Activated T-helper 17 cell treated with anti-CD3 and anti-CD28 coated beads, Interleukin-2, amount 50 U/mL, for 72 hours (primary cell): Measurements from ENCODE around the gene TM9SF2. TPM values are rescaled to one million over a fixed set of nuclear protein-coding genes. Genes with fewer than 3 reads are reported as not detected.
"Not testable (repeated sequence)": the region's sequence is repeated elsewhere in the genome, so short reads cannot be mapped to it uniquely, and the experiment has no call there.

Experiments
- ATAC-seq: fragments of 150-1000 bp; cut with Tn5 transposase; replicated peaks from 2 replicates; pipeline ENCODE4 v1.10.0; 2021; ENCODE audit warnings: mild to moderate bottlenecking, moderate library complexity
- H3K27ac Mint-ChIP-seq: one replicate; pipeline ENCODE4 v1.8.0; 2022; ENCODE audit warnings: mixed read lengths
- H3K27me3 Mint-ChIP-seq: one replicate; pipeline ENCODE4 v1.8.0; 2022; ENCODE audit warnings: mixed read lengths
- H3K36me3 Mint-ChIP-seq: one replicate; pipeline ENCODE4 v1.8.0; 2022; ENCODE audit warnings: low read depth, mild to moderate bottlenecking, mixed read lengths
- H3K4me1 Mint-ChIP-seq: one replicate; pipeline ENCODE4 v1.8.0; 2022; ENCODE audit warnings: mixed read lengths
- H3K4me3 Mint-ChIP-seq: one replicate; pipeline ENCODE4 v1.8.0; 2022; ENCODE audit warnings: mild to moderate bottlenecking, mixed read lengths
- H3K9me3 Mint-ChIP-seq: one replicate; pipeline ENCODE4 v1.8.0; 2022; ENCODE audit warnings: mixed read lengths
- total RNA-seq, 2 donors: library from RNA; stranded (reverse); gene quantifications; one replicate each; pipeline ENCODE4 v1.2.3, GENCODE V29; 2022

The TM9SF2 gene
- total RNA-seq, 2 donors from 2014 or later = 50.6 to 97.3 TPM

- ATAC-seq = no peak
- Mint-ChIP-seq H3K27me3 (no peaks in the 10 kb centered on the region), H3K27ac (no peak overlapping the region), H3K4me3 (no peak overlapping the region), H3K36me3 (no peaks in the 10 kb centered on the region), H3K4me1 (no peaks in the 10 kb centered on the region), H3K9me3 (no peaks in the 10 kb centered on the region)
Observed at GRCh38 chr13:99476648-99477047, 24.6 kb upstream of the TM9SF2 start.

GRCh38 chr13:99477493-99477892, 23.8 kb upstream of the TM9SF2 start:
- H3K36me3 Mint-ChIP-seq = no peaks in the 10 kb centered on the region
- no peak overlapping the region for H3K27ac Mint-ChIP-seq
- no peaks in the 10 kb centered on the region for H3K9me3 Mint-ChIP-seq
- H3K27me3 Mint-ChIP-seq = no peaks in the 10 kb centered on the region
- H3K4me3 Mint-ChIP-seq = no peak overlapping the region
- ATAC-seq = no peak
- no peaks in the 10 kb centered on the region for H3K4me1 Mint-ChIP-seq

GRCh38 chr13:99481366-99481765, 19.9 kb upstream of the TM9SF2 start:
- Mint-ChIP-seq H3K4me1 (peaks cover 4% of the 10 kb centered on the region), H3K9me3 (no peaks in the 10 kb centered on the region)

GRCh38 chr13:99484473-99484872, 16.8 kb upstream of the TM9SF2 start:
- H3K9me3 Mint-ChIP-seq = peaks cover 3% of the 10 kb centered on the region
- H3K36me3 Mint-ChIP-seq = peaks cover 10% of the 10 kb centered on the region
- H3K27ac Mint-ChIP-seq = peak overlapping the region; percentile 13
- peaks cover 4% of the 10 kb centered on the region for H3K4me1 Mint-ChIP-seq
- peak; percentile 62 for ATAC-seq
- no peaks in the 10 kb centered on the region for H3K27me3 Mint-ChIP-seq
- no peak overlapping the region for H3K4me3 Mint-ChIP-seq

More at GRCh38 chr13:99481366-99481765, 19.9 kb upstream of the TM9SF2 start:
- Mint-ChIP-seq H3K27me3 (no peaks in the 10 kb centered on the region), H3K27ac (no peak overlapping the region), H3K36me3 (no peaks in the 10 kb centered on the region), H3K4me3 (no peak overlapping the region)
- no peak for ATAC-seq

- no peak overlapping the region for H3K4me3 Mint-ChIP-seq
- H3K9me3 Mint-ChIP-seq = peaks cover 3% of the 10 kb centered on the region
- H3K27me3 Mint-ChIP-seq = no peaks in the 10 kb centered on the region
- H3K27ac Mint-ChIP-seq = no peak overlapping the region
- H3K36me3 Mint-ChIP-seq = peaks cover 10% of the 10 kb centered on the region
- ATAC-seq = no peak
- H3K4me1 Mint-ChIP-seq = peaks cover 4% of the 10 kb centered on the region
Observed at GRCh38 chr13:99486996-99487395, 14.3 kb upstream of the TM9SF2 start.

- H3K27ac Mint-ChIP-seq = no peak overlapping the region
- no peaks in the 10 kb centered on the region for H3K27me3 Mint-ChIP-seq
- no peak overlapping the region for H3K4me3 Mint-ChIP-seq
- H3K9me3 Mint-ChIP-seq = peaks cover 3% of the 10 kb centered on the region
- no peak for ATAC-seq
- peaks cover 4% of the 10 kb centered on the region for H3K4me1 Mint-ChIP-seq
- peaks cover 10% of the 10 kb centered on the region for H3K36me3 Mint-ChIP-seq
Observed at GRCh38 chr13:99489028-99489427, 12.2 kb upstream of the TM9SF2 start.

GRCh38 chr13:99491750-99492149, 9.5 kb upstream of the TM9SF2 start:
- H3K27ac Mint-ChIP-seq = not testable (repeated sequence)
- peaks cover 18% of the 10 kb centered on the region for H3K36me3 Mint-ChIP-seq

GRCh38 chr13:99495466-99496183, 5.6 kb upstream of the TM9SF2 start:
- ATAC-seq = no peak
- Mint-ChIP-seq H3K27ac (peak overlapping the region; percentile 99), H3K36me3 (peaks cover 12% of the 10 kb centered on the region), H3K27me3 (no peaks in the 10 kb centered on the region), H3K4me1 (peaks cover 38% of the 10 kb centered on the region), H3K4me3 (peak overlapping the region; percentile 95), H3K9me3 (no peaks in the 10 kb centered on the region)

More at GRCh38 chr13:99491750-99492149, 9.5 kb upstream of the TM9SF2 start:
- not testable (repeated sequence) for H3K4me3 Mint-ChIP-seq, ATAC-seq, H3K9me3 Mint-ChIP-seq, H3K27me3 Mint-ChIP-seq
- H3K4me1 Mint-ChIP-seq = peaks cover 17% of the 10 kb centered on the region

- H3K27me3 Mint-ChIP-seq = no peaks in the 10 kb centered on the region
- peak overlapping the region; percentile 99 for H3K27ac Mint-ChIP-seq
- peak overlapping the region; percentile 95 for H3K4me3 Mint-ChIP-seq
- H3K4me1 Mint-ChIP-seq = peaks cover 43% of the 10 kb centered on the region
- ATAC-seq = peak; percentile 51
- no peaks in the 10 kb centered on the region for H3K9me3 Mint-ChIP-seq
- H3K36me3 Mint-ChIP-seq = peaks cover 20% of the 10 kb centered on the region
Observed at GRCh38 chr13:99496184-99497142, 4.8 kb upstream of the TM9SF2 start.

- Mint-ChIP-seq H3K36me3 (peaks cover 36% of the 10 kb centered on the region), H3K27me3 (no peaks in the 10 kb centered on the region), H3K9me3 (no peaks in the 10 kb centered on the region), H3K4me1 (peaks cover 48% of the 10 kb centered on the region), H3K4me3 (peak overlapping the region; percentile 95), H3K27ac (peak overlapping the region; percentile 99)
- ATAC-seq = peak; percentile 80
Observed at GRCh38 chr13:99498171-99499161, 2.8 kb upstream of the TM9SF2 start.

- H3K4me3 Mint-ChIP-seq = peak overlapping the region; percentile 95
- no peaks in the 10 kb centered on the region for H3K27me3 Mint-ChIP-seq
- no peaks in the 10 kb centered on the region for H3K9me3 Mint-ChIP-seq
- peak; percentile 36 for ATAC-seq
- peaks cover 46% of the 10 kb centered on the region for H3K4me1 Mint-ChIP-seq
- peaks cover 43% of the 10 kb centered on the region for H3K36me3 Mint-ChIP-seq
- peak overlapping the region; percentile 96 for H3K27ac Mint-ChIP-seq
Observed at GRCh38 chr13:99500839-99501183, 461 bp upstream of the TM9SF2 start.

GRCh38 chr13:99501848-99502301, 603 bp downstream of the TM9SF2 start:
- H3K4me3 Mint-ChIP-seq = peak overlapping the region; percentile 95
- H3K36me3 Mint-ChIP-seq = peaks cover 47% of the 10 kb centered on the region
- no peaks in the 10 kb centered on the region for H3K9me3 Mint-ChIP-seq
- ATAC-seq = no peak
- peaks cover 45% of the 10 kb centered on the region for H3K4me1 Mint-ChIP-seq
- peak overlapping the region; percentile 96 for H3K27ac Mint-ChIP-seq
- no peaks in the 10 kb centered on the region for H3K27me3 Mint-ChIP-seq

- Mint-ChIP-seq H3K36me3 (peaks cover 81% of the 10 kb centered on the region), H3K27ac (peak overlapping the region; percentile 28), H3K9me3 (no peaks in the 10 kb centered on the region), H3K27me3 (no peaks in the 10 kb centered on the region), H3K4me1 (peaks cover 31% of the 10 kb centered on the region), H3K4me3 (peak overlapping the region; percentile 41)
- ATAC-seq = no peak
Observed at GRCh38 chr13:99505814-99506269, 4.6 kb downstream of the TM9SF2 start.

GRCh38 chr13:99506634-99507033, 5.4 kb downstream of the TM9SF2 start:
- ATAC-seq = no peak
- peak overlapping the region; percentile 41 for H3K4me3 Mint-ChIP-seq
- no peaks in the 10 kb centered on the region for H3K9me3 Mint-ChIP-seq
- peaks cover 35% of the 10 kb centered on the region for H3K4me1 Mint-ChIP-seq
- H3K27me3 Mint-ChIP-seq = no peaks in the 10 kb centered on the region
- peak overlapping the region; percentile 19 for H3K27ac Mint-ChIP-seq
- H3K36me3 Mint-ChIP-seq = peaks cover 81% of the 10 kb centered on the region
